SK-N-DZ (cell line): ENCODE data around the gene CRIP1.

Experiments used
- DNase-seq: peaks from one replicate; pipeline ENCODE4 v3.0.0-alpha.2; 2015; ENCODE audit warnings: low spot score

CRIP1 gene

DNA sequence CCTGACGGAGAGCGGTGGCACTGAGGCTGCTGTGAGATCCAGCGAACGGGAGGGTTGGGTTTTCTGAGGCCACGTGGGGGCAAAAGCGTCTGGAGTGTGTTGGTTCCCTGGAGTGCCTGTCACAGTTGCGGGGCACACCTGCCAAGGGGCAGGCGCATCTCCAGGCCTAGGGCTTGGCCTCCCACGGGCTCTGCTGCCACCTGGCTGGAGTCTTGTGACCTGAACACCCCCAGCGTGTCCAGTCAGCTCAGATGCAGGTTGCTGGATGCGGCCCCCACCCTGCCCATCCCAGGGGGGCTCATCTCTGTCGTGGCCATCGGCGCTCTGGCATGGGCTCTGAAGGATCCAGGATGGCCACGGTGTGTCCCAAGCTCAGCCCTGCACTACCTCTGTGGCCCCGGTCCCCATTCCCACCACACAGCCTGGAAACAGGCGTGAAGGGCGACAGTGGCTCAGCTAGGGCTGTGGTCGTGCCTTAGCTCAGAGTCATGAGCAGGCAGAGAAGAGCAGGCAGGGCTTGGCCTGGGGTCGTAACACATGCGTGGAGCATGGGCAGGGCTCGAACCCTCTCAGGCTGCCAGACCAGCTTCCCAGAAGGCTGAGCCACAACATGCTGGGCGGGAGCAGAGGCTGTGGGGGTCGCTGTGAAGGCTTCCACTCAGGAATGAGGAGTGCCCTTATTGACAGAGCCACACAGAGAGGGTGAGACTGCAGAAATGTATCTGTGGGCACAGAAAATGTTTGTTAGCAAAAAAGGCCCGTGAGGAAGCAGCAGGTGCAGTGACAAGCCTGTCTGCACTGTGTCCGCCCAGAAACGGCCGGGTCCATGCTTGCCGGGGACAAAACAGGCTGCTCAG, 35.6 kb upstream of the CRIP1 start:
- DNase-seq = no peak

DNA sequence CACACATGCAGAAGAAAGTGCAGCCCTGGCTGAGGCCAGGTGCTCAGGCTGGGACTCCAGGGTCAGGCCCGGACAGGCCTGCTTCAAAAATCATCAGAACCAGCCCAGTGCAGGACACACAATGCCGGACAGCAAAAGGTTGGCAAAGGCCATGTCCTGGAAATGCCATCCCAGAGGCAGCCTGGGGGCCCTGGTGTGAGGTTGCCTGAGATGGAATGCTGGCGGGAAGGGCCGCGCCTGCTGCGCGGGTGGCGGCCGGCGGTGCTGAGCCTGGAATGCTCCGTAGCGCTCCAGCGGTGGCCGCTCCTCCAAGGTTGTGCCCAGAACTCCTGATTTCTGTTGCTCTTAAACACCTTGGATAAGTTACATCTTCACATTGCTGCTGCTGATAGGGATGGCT, 33.7 kb upstream of the CRIP1 start:
- DNase-seq = no peak

DNA sequence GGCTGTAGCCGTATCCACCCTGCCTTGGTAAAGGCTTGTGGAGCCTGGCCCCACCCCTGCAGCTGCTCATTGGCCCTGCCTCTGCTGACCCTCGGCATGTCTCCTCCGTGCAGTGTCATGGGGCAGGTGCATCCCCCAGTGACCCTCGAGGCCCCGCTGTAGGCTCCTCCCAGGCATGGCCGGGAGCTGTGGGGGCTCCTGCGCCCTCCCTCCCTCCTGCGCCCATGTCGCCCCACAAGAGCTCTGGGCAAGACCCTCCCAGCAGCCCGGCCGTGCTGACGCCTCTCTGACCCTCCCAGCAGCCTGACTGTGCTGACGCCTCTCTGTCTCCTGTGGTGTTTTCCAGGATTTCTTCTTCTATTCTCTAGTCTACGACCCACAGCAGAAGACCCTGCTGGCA, 32.8 kb upstream of the CRIP1 start:
- DNase-seq = no peak

DNA sequence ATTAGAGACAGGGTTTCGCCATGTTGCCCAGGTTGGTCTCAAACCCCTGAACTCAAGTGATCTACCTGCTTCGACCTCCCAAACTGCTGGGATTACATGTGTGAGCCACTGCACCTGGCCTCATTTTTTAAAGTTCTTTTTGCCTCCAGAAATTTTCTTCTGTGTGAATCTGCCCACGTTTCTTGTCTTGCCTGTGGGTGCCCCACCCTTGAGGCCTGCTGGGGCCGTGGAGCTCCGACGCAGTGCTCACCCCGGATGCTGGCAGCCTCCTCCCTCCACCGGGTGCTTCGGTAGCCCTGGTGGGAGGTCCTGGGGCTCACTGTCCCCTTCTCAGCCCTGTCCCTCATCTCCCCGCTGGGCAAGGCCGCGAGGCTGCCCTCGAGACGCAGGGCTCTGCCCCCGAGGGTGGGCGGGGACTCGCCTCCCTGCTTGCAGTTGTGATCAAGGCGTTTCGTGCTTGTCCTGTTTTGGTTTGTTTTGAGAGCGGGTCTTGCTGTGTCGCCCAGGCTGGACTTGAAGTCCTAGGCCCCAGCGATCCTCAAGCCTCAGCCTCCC, 31.5 kb upstream of the CRIP1 start:
- DNase-seq = no peak

DNA sequence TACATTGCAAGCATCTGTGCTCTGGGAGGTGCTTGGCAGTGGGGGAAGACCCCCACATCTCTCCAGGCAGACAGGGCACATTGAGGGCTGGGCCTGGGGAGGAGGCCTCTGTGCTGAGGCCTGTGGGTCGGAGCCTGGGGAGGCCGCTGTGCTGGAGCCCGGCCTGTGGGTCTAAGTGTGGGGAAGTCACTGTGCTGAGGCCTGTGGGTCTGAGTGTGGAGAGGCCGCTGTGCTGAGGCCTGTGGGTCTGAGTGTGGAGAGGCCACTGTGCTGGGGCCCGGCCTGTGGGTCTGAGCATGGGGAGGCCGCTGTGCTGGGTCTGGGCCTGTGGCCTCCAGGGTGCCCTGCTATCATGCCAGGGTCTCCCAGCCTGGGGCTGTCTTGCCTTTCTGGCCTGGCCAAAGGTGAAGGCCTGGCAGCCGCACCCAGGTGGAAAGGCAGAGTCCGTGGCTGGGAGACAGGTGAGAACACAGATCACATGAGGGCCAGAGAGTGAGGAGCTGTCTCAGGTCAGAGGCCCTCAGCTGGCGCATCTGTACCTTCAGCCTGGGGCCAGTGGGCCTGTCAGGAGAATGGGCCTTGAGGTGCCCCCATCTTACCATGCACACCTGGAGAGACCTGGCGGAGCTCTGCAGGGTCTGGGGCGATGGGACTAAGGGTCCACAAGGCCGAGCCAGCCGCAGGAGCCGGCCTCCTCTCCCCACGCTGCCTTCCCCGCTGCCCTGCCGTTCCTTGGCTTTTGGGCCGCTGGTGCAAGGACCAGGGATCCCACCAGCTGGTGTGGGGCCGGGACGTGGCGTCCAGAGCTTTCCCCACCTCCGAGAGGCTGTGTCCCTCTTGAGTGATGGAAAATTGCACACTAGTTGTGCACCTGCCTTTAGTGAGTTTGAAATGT, 30.7 kb upstream of the CRIP1 start:
- DNase-seq = no peak

DNA sequence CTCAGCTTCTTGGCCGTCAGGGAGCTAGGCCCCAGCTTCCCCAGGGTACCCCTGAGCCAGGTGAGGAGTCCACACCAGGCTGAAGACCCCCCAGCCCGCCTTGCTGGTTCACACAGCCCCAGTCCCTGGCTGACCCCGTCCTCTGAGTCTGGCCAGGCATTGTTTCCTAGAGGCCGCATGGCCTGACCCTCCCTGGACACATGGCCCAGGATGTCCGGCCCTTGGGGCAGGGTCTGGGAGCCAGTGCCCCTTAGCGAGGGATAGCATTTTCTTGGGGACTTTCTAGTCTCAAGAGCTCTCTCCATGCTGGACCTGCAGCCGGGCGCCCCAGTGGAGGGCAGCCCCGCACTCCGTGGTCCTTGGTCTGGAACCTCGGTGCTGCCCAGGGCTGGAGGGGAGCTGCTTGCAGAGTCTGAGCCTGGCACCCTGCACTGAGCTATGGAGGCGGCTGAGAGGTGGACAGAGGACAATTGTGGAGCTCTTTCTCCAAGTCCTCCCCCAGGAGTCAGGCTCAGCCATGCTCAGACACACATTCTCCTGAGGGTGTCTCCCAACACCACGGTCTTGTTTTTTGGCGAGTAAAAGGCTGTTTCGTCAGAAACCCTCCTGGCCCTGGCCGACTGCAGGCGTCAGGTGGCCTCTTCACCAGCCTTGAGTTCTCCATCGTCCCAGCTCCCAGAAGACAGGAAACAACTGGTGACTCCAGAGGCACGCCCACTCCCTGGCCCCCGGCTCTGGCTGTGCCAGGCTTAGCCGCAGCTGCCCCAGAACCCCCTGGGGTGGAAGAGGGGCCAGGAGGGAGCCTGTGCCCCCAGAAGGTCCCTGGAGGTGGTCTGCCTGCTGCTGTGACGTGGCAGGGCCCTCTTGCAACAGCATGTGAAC, 29.7 kb upstream of the CRIP1 start:
- no peak for DNase-seq

DNA sequence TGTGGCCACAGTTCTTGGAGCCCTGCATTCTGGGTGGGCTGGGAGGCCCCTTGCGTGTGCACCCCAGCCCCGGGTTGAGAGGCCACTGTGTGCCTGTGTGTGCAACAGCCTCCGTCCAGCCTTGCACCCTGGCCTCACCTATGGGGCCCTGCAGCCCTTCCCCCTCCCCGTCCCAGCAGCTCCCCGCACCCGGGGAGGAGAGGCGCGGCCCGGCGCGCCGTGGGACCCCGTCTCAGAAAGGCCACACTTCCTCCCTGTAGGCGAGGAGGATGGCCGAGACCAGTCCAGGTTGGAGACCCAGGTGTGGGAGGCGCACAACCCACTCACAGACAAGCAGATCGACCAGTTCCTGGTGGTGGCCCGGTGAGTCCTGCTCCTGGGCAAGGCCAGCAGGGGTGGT, 28.7 kb upstream of the CRIP1 start:
- DNase-seq = no peak

DNA sequence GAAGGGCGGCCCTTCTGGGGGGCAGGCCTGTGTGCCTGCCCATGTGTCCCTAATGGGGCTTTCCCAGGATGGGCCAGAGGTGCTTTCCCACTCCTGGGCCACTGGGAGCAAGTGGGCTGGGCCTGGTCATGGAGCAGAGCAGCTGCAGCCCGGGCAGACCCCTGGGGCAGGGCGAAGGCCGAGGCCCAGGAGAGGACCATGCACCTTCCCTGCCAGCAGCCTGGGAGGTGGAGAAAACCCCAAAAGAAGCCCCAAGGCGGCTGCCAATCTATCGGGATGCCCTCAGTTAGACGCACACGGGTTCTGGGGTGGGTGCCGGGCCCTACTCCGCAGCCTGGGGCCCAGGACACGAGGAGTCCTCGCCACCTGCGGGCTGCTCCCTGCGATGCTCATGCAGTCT, 28.1 kb upstream of the CRIP1 start:
- no peak for DNase-seq

DNA sequence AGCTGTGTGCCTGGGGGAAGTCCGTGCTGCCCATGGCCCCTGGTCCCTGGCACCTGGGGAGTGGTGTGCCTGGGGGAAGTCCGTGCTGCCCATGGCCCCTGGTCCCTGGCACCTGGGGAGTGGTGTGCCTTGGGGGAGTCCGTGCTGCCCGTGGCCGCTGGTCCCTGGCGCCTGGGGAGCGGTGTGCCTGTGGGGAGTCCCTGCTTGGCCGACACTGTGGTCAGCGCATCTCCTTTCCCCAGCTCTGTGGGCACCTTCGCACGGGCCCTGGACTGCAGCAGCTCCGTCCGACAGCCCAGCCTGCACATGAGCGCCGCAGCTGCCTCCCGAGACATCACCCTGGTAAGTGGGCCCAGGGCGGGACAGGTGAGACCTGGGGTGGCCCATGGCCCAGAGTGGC, 26.6 kb upstream of the CRIP1 start:
- DNase-seq = no peak

DNA sequence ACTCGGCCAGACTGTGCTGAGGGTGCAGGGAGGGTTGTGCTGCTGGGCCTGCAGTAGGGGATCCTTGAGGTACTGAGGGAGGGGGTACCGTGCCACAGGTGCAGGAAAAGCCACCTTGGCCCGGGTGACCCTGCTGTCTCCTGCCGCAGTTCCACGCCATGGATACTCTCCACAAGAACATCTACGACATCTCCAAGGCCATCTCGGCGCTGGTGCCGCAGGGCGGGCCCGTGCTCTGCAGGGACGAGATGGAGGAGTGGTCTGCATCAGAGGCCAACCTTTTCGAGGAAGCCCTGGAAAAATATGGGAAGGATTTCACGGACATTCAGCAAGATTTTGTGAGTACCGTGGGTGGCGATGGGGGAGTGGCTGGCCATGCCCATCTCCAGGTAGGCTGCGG, 26.1 kb upstream of the CRIP1 start:
- DNase-seq = no peak

DNA sequence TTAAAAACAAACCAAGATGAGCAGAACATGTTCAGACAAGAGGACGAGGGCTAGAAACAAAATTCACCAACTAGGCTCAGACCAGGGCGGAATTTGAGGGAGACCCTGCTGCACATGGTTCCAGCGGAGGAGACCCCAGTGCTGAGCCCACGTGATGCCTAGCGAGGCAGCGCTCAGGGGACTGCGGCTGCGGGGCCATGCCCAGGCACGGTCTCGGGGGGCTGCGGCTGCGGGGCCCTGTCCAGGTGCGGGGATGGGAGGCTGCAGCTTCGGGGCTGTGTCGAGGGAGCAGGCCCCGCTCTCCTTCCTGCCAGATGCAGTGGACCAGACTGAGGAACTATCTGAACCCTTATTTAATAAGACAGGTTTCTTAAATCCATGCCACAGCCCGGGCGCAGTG, 24.8 kb upstream of the CRIP1 start:
- no peak for DNase-seq

DNA sequence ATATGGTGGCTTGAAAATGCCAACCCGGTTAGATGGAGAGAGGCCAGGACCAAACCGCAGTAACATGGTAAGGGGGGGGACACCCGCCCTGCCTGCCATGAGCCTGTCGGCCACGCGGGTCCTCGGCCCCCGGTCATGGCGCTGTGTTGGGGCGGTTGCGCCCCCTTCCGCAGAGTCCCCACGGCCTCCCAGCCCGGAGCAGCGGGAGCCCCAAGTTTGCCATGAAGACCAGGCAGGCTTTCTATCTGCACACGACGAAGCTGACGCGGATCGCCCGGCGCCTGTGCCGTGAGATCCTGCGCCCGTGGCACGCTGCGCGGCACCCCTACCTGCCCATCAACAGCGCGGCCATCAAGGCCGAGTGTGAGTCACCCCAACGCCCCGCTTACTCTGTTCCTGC, 22.2 kb upstream of the CRIP1 start:
- no peak for DNase-seq

DNA sequence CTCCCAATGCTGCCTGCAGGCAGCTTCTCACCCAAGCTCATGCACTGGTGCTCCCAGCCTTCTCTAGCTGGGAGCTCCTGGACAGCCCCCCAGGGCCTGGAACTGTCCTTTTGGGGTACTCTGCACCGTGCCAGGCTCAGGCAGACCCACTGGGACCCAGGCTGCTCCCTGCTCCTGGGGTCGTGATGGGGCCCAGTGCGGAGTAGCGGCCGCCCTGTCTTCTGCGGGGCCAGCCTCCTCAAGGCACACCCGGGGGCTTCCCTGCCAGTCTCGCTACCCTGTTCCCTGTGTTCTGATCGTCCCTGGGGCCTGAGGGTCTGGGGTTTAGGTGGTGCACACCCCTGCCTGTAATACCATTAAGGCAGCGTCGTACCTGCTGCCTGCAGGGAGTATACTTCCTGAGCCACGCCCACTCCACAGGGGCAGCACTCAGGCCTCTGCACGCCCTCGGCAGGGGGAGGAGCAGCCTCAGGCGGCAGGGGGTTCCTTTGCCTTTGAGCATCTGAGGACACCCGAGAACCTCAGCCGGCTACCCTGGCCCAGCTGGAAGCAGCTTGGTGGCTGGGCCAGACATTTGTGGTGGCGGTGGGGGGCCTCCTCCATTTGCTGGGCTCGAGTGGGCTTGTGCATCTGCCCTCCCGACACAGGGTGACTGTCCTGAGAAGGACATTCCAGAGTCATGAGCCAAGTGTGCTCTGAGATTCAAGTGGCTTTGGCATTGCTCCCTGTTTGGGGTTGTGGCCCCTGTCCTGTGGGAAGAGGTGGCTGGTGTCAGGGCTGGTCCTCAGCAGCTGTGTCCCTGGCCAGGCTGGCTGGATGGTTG, 21.3 kb upstream of the CRIP1 start:
- DNase-seq = no peak

DNA sequence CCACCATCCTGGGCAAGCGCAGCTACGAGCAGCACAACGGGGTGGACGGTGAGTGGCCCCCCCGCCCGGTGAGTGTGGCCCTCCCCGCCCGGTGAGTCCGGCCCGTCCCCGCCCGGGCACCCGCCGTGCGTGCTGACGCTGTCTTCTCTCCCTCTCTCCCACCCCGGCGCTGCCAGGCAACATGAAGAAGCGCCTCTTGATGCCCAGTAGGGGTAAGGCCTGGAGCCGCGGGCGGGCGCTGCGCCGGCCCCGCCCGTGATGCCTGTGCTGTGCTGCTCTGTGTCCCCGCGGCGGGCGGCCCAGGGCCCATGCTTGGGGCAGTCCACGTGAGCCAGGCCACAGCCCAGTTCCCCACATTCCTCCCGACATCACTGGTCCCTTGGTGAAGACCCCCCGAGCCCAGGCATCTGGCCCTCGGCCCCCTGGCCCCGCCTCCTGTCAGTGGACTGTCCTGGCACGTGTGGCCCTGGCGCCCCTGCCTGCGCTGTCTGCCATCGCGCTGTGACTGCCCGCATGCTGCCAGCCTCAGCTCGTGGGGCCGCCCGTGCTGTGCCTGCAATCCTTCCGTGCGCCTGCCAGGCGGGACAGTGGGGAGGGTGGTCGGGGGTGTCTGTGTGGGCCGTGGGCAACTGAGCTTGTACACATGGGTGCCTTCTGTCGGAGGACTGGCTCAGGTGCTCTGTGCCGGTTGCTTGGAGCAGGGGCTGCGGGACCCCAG, 20.0 kb upstream of the CRIP1 start:
- DNase-seq = no peak

DNA sequence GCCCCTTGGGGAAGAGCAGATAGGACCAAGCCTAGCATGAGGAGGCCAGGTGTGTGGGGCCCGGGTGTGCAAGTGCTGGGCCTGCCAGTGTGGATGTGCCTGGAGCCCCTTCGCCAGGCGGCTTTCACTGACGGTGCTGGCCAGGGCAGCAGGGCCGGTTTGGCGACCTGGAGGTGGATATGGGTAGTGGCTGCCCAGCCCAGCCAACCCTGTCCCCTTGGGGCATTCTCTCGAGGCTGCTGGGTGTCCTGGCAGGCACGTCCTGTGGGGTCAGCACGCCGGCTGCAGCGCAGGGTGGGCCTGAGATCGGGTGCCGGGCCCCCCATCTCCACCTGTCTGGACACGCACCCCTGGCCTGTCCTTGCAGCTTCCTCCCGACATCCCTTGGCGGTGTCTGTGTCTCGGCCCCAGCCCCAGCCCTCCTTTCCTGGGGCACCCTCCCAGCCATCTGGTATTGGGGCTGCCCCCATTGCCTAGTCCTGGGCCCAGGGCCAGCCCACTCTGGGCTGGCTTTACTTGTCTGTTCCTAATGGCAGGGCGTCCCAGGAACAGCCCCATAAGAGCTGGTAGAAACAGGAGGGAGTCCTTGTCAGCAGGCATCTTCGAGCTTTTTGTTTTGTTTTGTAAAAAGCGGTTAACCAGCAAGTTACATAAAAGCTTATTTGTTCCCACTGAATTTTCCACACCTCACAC, 19.3 kb upstream of the CRIP1 start:
- no peak for DNase-seq

DNA sequence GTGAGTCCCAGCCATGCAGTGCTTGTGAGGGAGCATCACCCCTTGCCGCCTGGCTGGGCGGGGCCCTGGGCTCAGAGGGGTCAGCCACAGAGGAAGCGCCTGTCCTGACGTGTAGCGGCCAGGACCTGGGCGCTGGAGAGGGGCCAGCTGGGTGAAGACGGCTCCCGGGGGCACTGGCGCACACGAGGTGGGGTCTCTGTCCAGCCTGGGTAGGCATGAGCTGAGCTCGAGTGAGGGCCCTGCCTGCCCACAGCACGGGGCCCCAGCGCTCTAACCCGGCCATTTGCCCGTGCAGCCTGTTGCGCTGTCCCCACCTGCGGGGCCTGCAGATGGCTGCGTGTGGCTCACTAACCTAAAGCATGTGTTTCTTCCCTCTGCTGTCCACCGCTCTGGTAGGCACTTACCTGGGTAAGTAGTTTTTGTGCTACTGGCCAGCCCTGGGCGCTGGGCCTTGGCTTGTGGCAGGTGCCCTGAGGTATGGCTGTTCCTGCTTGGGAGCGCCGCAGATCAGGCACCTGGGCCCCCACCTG, 18.7 kb upstream of the CRIP1 start:
- no peak for DNase-seq

DNA sequence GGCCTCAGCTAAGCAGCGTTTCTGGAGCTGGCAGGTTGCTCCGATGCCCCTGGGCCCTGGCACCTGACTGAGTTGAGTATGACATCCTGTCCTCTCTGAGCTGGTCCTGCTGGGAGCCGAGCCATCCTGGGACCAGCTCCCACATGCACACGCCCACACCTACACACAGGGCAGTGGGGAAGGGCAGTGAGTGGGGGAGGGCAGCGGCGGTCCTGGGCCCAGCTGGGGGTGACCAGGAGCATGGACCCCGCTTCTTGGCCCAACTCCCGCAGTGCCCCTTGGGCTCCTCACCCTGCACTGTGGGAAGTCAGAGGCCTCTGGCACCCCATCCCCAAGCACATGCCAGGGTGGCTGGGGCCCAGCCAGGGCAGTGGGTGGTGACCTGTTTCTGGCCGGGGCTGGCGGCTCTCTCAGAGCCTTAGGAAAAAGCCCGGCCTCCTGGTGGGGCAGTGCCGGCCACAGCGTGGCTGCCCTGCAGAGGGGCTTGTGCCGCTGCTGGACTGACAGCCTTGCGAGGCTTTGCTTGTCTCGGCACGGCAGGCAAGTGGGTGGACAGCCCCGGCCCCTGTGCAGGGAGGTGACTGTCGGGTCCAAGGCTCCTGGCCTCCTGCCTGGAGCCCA, 18.0 kb upstream of the CRIP1 start:
- DNase-seq = no peak

DNA sequence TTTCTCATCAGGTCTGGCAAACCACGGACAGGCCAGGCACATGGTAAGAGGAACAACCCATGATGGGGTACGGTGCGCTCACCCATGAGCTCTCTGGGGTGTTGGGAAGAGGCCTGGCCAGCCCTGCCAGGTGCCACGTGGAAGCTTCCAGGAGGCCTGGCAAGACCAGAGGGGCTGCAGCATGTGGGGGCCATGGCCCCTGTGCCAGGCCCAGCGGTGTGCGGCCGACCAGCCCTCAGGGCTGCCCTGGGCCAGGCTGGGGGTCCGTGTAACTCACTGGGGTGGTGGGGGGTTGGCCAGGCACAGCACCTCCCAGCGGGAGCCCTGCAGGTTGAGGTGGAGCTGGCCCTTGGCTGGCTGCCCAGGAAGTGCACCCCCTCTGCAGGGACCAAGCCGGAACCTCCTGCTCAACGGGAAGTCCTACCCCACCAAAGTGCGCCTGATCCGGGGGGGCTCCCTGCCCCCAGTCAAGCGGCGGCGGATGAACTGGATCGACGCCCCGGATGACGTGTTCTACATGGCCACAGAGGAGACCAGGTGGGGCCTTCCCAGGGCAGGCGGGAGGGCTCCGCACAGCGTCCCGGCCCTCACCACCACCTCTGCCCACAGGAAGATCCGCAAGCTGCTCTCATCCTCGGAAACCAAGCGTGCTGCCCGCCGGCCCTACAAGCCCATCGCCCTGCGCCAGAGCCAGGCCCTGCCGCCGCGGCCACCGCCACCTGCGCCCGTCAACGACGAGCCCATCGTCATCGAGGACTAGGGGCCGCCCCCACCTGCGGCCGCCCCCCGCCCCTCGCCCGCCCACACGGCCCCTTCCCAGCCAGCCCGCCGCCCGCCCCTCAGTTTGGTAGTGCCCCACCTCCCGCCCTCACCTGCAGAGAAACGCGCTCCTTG, 17.0 kb upstream of the CRIP1 start:
- no peak for DNase-seq
